ENCODE measurements around the gene DIP2C. TPM values are rescaled to one million over a fixed set of nuclear protein-coding genes. Genes with fewer than 3 reads are reported as not detected.

The DIP2C gene
- polyA plus RNA-seq, 1 of the 3 experiments (the other 2 are of a cell fraction): 8.7 TPM

DNA sequence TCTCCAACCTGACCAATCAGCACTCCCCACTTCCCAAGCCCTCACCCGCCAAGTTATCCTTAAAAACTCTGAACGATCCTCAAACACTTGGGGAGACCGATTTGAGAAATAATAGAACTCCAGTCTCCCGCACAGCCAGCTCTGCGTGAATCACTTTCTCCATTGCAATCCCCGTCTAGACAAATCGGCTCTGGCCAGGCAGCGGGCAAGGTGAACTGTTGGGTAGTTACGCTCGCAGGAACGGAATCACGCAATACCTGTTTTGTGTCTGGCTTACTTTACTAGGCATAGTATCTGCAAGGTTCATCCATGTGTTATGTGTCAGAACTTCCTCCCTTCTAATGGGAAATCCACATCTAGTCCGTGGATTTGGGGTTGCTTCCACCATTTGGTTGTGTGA lies 282.5 kb downstream of the DIP2C start:
- 97% methylated on average over 13 of the region's 13 CpGs for WGBS (ENCODE audit: low lambda C conversion rate)
- H4K20me1 ChIP-seq (ENCODE audit: insufficient read depth): no peaks in the 10 kb centered on the region
- H3K4me3 ChIP-seq (ENCODE audit: low read depth in 2 of 2, low read length in 1 of 2): no peak overlapping the region
- H3K79me2 ChIP-seq (ENCODE audit: insufficient read depth): no peaks in the 10 kb centered on the region
- DNase-seq: no peak
- ChIA-PET CTCF (no interaction called here), POLR2A (no interaction called here)
- H3K9ac ChIP-seq: no peak overlapping the region
- no peak overlapping the region for H3K4me2 ChIP-seq
- H3K9me3 ChIP-seq: no peaks in the 10 kb centered on the region
- H3K36me3 ChIP-seq (replicated peaks in 1 of 2; ENCODE audit: control insufficient read depth in 1 of 2, insufficient read depth in 2 of 2, low read length in 1 of 2): peaks cover 22 to 26% of the 10 kb centered on the region in 2 experiments
- H3K27ac ChIP-seq (ENCODE audit: low read depth in 2 of 2, low read length in 1 of 2): no peak overlapping the region
- no peak for TF ChIP-seq RCOR1 (IDR thresholded peaks at IDR 0.05; ENCODE audit: low read length)
- H2AFZ ChIP-seq (ENCODE audit: low read depth): no peak overlapping the region
- H3K9me2 ChIP-seq: no peaks in the 10 kb centered on the region
- H3F3A ChIP-seq (replicated peaks; ENCODE audit: insufficient read depth): peaks cover 20% of the 10 kb centered on the region
- H3K27me3 ChIP-seq (ENCODE audit: insufficient read depth): no peaks in the 10 kb centered on the region
- peaks cover 3 to 9% of the 10 kb centered on the region in 2 experiments; a peak in 3 of 4 replicates for H3K4me1 ChIP-seq (ENCODE audit: control insufficient read depth in 1 of 2, insufficient read depth in 2 of 2, low read depth in 1 of 2, low read length in 1 of 2)

DNA sequence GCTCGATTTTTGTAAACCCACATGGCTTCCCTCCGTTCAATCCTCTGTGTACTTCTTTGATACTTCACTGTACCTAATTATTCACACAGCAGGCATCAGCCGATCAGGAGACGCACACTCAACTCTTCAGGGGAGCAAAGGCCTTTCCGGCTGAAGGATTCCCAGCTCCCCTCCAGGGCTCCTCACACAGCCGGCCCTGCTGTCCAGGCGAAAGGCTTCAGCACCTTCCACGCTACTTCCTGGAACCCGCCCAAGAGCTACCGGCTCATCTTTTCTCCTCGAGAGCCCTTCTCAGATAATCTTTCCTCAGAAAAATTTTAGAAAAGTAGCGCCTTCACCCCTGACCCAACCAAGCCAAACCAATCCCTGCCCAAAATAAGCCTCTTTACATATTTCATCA lies 283.8 kb downstream of the DIP2C start:
- peak overlapping the region in 1 of 2 experiments; percentile 50; a peak in 1 of 4 replicates for H3K27ac ChIP-seq (ENCODE audit: low read depth in 2 of 2, low read length in 1 of 2)
- no peaks in the 10 kb centered on the region for H3K79me2 ChIP-seq (ENCODE audit: insufficient read depth)
- H2AFZ ChIP-seq (ENCODE audit: low read depth): no peak overlapping the region
- no peaks in the 10 kb centered on the region for H3K27me3 ChIP-seq (ENCODE audit: insufficient read depth)
- no peak for DNase-seq
- no peak overlapping the region for H3K9ac ChIP-seq
- H3K9me2 ChIP-seq: no peaks in the 10 kb centered on the region
- H3K4me3 ChIP-seq (ENCODE audit: low read depth in 2 of 2, low read length in 1 of 2): no peak overlapping the region
- peaks cover 3% of the 10 kb centered on the region in 2 experiments; a peak in 3 of 4 replicates for H3K4me1 ChIP-seq (ENCODE audit: control insufficient read depth in 1 of 2, insufficient read depth in 2 of 2, low read depth in 1 of 2, low read length in 1 of 2)
- H3K9me3 ChIP-seq: no peaks in the 10 kb centered on the region
- peaks cover 12 to 21% of the 10 kb centered on the region in 2 experiments for H3K36me3 ChIP-seq (replicated peaks in 1 of 2; ENCODE audit: control insufficient read depth in 1 of 2, insufficient read depth in 2 of 2, low read length in 1 of 2)
- TF ChIP-seq, protein P1, sequence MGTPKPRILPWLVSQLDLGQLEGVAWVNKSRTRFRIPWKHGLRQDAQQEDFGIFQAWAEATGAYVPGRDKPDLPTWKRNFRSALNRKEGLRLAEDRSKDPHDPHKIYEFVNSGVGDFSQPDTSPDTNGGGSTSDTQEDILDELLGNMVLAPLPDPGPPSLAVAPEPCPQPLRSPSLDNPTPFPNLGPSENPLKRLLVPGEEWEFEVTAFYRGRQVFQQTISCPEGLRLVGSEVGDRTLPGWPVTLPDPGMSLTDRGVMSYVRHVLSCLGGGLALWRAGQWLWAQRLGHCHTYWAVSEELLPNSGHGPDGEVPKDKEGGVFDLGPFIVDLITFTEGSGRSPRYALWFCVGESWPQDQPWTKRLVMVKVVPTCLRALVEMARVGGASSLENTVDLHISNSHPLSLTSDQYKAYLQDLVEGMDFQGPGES (IDR thresholded peaks at IDR 0.05; ENCODE audit: low read depth, low read length): no peak
- TF ChIP-seq, protein P2, sequence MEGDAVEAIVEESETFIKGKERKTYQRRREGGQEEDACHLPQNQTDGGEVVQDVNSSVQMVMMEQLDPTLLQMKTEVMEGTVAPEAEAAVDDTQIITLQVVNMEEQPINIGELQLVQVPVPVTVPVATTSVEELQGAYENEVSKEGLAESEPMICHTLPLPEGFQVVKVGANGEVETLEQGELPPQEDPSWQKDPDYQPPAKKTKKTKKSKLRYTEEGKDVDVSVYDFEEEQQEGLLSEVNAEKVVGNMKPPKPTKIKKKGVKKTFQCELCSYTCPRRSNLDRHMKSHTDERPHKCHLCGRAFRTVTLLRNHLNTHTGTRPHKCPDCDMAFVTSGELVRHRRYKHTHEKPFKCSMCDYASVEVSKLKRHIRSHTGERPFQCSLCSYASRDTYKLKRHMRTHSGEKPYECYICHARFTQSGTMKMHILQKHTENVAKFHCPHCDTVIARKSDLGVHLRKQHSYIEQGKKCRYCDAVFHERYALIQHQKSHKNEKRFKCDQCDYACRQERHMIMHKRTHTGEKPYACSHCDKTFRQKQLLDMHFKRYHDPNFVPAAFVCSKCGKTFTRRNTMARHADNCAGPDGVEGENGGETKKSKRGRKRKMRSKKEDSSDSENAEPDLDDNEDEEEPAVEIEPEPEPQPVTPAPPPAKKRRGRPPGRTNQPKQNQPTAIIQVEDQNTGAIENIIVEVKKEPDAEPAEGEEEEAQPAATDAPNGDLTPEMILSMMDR (IDR thresholded peaks at IDR 0.05): no peak
- TF ChIP-seq RFX5 (IDR thresholded peaks at IDR 0.05; ENCODE audit: low read length): no peak
- TF ChIP-seq GATA2 (CRISPR knock-in tag; IDR thresholded peaks at IDR 0.05): no peak
- no peak for TF ChIP-seq RXRA (IDR thresholded peaks at IDR 0.05; ENCODE audit: borderline replicate concordance, low read depth)
- TF ChIP-seq, protein P3, sequence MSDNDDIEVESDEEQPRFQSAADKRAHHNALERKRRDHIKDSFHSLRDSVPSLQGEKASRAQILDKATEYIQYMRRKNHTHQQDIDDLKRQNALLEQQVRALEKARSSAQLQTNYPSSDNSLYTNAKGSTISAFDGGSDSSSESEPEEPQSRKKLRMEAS (IDR thresholded peaks at IDR 0.05; ENCODE audit: low read depth): no peak
- no peak for TF ChIP-seq CHD2 (IDR thresholded peaks at IDR 0.05; ENCODE audit: low read length, partially characterized antibody)
- no peak for TF ChIP-seq TEAD4 (IDR thresholded peaks at IDR 0.05; ENCODE audit: borderline replicate concordance, insufficient read depth)
- TF ChIP-seq NRF1 (IDR thresholded peaks at IDR 0.05; ENCODE audit: low read depth, low read length): no peak
- no peak for TF ChIP-seq ELF1 (IDR thresholded peaks at IDR 0.05)
- TF ChIP-seq FOXM1 (IDR thresholded peaks at IDR 0.05; ENCODE audit: low read depth): no peak
- no peak for TF ChIP-seq NFIC (IDR thresholded peaks at IDR 0.05; ENCODE audit: borderline replicate concordance)
- no peak for TF ChIP-seq JUND (IDR thresholded peaks at IDR 0.05)
- no peak for TF ChIP-seq EZH2phosphoT487 (IDR thresholded peaks at IDR 0.05; ENCODE audit: borderline replicate concordance, low read depth)
- ChIA-PET POLR2A (no interaction called here), CTCF (interaction anchor here (0.8 kb wide), 1 partner anchor 48 kb away, joined by 3 read pairs; no protein-coding TSS in a partner anchor)
- H3K4me2 ChIP-seq: no peak overlapping the region
- no peaks in the 10 kb centered on the region for H4K20me1 ChIP-seq (ENCODE audit: insufficient read depth)
- WGBS (ENCODE audit: low lambda C conversion rate): 88% methylated on average over 12 of the region's 12 CpGs
- peaks cover 20% of the 10 kb centered on the region for H3F3A ChIP-seq (replicated peaks; ENCODE audit: insufficient read depth)
